Endodermal cell (in vitro differentiated cells): ENCODE measurements around the gene ETV6. TPM values are rescaled to one million over a fixed set of nuclear protein-coding genes. Genes with fewer than 3 reads are reported as not detected.

Experiments
- DNase-seq: peaks from one replicate; pipeline ENCODE4 v3.0.0-alpha.2; 2017
- H3K27ac ChIP-seq: 2 replicates; pipeline ENCODE4 v1.5.1; 2013; ENCODE audit warnings: mild to moderate bottlenecking, low read depth, low read length, moderate library complexity
- H3K27me3 ChIP-seq: 2 replicates; pipeline ENCODE4 v1.6.1; 2013; ENCODE audit warnings: mild to moderate bottlenecking, low read length, moderate library complexity; ENCODE audit not compliant: insufficient read depth, control insufficient read depth, poor library complexity, severe bottlenecking
- H3K36me3 ChIP-seq: 2 replicates; pipeline ENCODE4 v1.7.0; 2013; ENCODE audit warnings: mild to moderate bottlenecking, low read length, moderate library complexity; ENCODE audit not compliant: control insufficient read depth, insufficient read depth
- H3K4me1 ChIP-seq: one replicate; pipeline ENCODE4 v1.7.0; 2013; ENCODE audit warnings: low read length; ENCODE audit not compliant: control insufficient read depth, insufficient read depth
- H3K4me3 ChIP-seq: 2 replicates; pipeline ENCODE4 v1.5.1; 2013; ENCODE audit warnings: mild to moderate bottlenecking, low read length, moderate library complexity
- H3K9ac ChIP-seq: 2 replicates; pipeline ENCODE4 v1.6.1; 2013; ENCODE audit warnings: mild to moderate bottlenecking, low read length, moderate library complexity; ENCODE audit not compliant: poor library complexity, severe bottlenecking; ENCODE audit errors: extremely low read depth
- H3K9me3 ChIP-seq: 2 replicates; pipeline ENCODE4 v1.6.1; 2013; ENCODE audit warnings: mild to moderate bottlenecking, low read length, moderate library complexity; ENCODE audit not compliant: control insufficient read depth
- H3K27ac Mint-ChIP-seq: 2 replicates; pipeline ENCODE4 v1.8.0; 2020; ENCODE audit warnings: mixed read lengths
- H3K27me3 Mint-ChIP-seq: 2 replicates; pipeline ENCODE4 v1.8.0; 2021; ENCODE audit warnings: mild to moderate bottlenecking, mixed read lengths; ENCODE audit not compliant: insufficient read depth
- H3K36me3 Mint-ChIP-seq: 2 replicates; pipeline ENCODE4 v1.8.0; 2020; ENCODE audit warnings: low read depth, mixed read lengths
- H3K4me1 Mint-ChIP-seq: 2 replicates; pipeline ENCODE4 v1.8.0; 2020; ENCODE audit warnings: mixed read lengths
- H3K4me3 Mint-ChIP-seq: 2 replicates; pipeline ENCODE4 v1.8.0; 2020; ENCODE audit warnings: mild to moderate bottlenecking, moderate library complexity, mixed read lengths
- H3K9me3 Mint-ChIP-seq: 2 replicates; pipeline ENCODE4 v1.8.0; 2020; ENCODE audit warnings: mild to moderate bottlenecking, mixed read lengths
- WGBS, 2 experiments: methylation state at CpG; one replicate each; pipeline versions ENCODE4 v1.1.5 to v1.1.7; 2013; ENCODE audit warnings: missing lambda C conversion rate in 2 of 2, mixed read lengths in 1 of 2; ENCODE audit not compliant: insufficient coverage in 1 of 2, insufficient read length in 1 of 2; 5-methylcytosine and 5-hydroxymethylcytosine counted together
- total RNA-seq, 2 donors: library from RNA; stranded (reverse); fragmentation: NEBNext Ultra II Directional in 1 of 2; extraction: Animal tissue kit (Norgen Biotek cat#: 25700) in 1 of 2; gene quantifications; 2 replicates in 1 of 2; 3 replicates in 1 of 2; pipeline ENCODE4 v1.2.1, GENCODE V29; 2021
- TF ChIP-seq, protein P1 (sequence below): fragments of 200-600 bp; sonication (generic); conservative IDR thresholded peaks from 2 replicates; pipeline ENCODE4 v1.5.0; 2021; ENCODE audit warnings: antibody characterized with exemption, mild to moderate bottlenecking

The ETV6 gene
- total RNA-seq, 2 donors from 2014 or later: 9.3 to 22.1 TPM

DNA sequence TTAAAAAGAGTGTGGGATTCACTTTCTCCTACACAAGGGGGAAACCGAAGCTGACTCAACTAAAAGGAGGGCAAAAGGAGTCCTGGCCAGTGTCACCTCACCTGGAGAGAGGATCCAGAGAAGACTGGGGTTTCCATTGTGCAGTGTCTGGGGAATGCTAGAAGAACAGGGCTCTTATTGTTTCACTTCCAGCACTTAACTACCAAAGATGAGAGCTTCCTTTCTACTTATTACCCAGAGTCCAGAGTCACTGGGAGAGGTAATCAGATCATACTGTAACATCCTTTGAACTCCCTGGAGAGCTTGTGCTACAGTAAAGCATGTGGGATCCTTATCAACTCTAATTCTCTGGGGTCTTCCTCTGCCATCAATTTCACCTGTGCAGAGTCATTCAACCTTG, 272.9 kb downstream of the ETV6 start:
- H3K4me3 ChIP-seq: no peak overlapping the region
- peaks cover 28% of the 10 kb centered on the region for H3K27me3 Mint-ChIP-seq
- peak overlapping the region; percentile 46 for H3K27ac Mint-ChIP-seq
- no peak for DNase-seq
- peaks cover 11% of the 10 kb centered on the region for H3K4me1 ChIP-seq
- H3K4me1 Mint-ChIP-seq: peaks cover 34% of the 10 kb centered on the region
- 80% methylated on average over 1 of the region's 1 CpG; no CpG with 5 or more reads in 1 of the 2 experiments for WGBS, 2 experiments
- TF ChIP-seq, protein P1, sequence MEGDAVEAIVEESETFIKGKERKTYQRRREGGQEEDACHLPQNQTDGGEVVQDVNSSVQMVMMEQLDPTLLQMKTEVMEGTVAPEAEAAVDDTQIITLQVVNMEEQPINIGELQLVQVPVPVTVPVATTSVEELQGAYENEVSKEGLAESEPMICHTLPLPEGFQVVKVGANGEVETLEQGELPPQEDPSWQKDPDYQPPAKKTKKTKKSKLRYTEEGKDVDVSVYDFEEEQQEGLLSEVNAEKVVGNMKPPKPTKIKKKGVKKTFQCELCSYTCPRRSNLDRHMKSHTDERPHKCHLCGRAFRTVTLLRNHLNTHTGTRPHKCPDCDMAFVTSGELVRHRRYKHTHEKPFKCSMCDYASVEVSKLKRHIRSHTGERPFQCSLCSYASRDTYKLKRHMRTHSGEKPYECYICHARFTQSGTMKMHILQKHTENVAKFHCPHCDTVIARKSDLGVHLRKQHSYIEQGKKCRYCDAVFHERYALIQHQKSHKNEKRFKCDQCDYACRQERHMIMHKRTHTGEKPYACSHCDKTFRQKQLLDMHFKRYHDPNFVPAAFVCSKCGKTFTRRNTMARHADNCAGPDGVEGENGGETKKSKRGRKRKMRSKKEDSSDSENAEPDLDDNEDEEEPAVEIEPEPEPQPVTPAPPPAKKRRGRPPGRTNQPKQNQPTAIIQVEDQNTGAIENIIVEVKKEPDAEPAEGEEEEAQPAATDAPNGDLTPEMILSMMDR: no peak
- H3K9me3 ChIP-seq: peaks cover 7% of the 10 kb centered on the region
- H3K36me3 Mint-ChIP-seq: peaks cover 7% of the 10 kb centered on the region
- peaks cover 2% of the 10 kb centered on the region for H3K9me3 Mint-ChIP-seq
- H3K27me3 ChIP-seq: no peaks in the 10 kb centered on the region
- no peak overlapping the region for H3K27ac ChIP-seq
- H3K36me3 ChIP-seq: peaks cover 4% of the 10 kb centered on the region
- no peak overlapping the region for H3K4me3 Mint-ChIP-seq
- H3K9ac ChIP-seq: no peak overlapping the region

DNA sequence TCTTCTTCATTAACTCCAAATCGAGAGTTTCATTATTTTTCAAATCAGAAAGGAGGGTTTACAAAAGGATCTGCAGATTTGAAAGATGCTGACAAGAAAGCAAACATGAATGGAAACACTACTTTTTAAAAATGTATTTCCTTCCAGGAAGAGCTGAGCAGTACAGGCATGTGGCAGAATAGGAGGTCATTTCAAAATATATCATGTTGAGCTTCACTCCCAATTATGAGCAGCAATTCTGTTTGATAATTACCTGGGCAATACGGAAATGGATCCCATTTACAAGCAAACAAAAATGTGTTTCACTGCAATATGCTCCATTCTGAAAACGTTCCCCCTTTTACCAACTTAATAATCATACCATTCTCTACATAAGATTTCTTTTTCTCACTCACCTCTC, 273.6 kb downstream of the ETV6 start:
- H3K27ac ChIP-seq: no peak overlapping the region
- H3K9me3 Mint-ChIP-seq: peaks cover 2% of the 10 kb centered on the region
- peaks cover 28% of the 10 kb centered on the region for H3K27me3 Mint-ChIP-seq
- TF ChIP-seq, protein P1: no peak
- H3K36me3 Mint-ChIP-seq: peaks cover 7% of the 10 kb centered on the region
- 87 to 96% methylated on average over 2 to 3 of the region's 3 CpGs for WGBS, 2 experiments
- H3K36me3 ChIP-seq: peaks cover 4% of the 10 kb centered on the region
- no peak overlapping the region for H3K4me3 Mint-ChIP-seq
- peaks cover 16% of the 10 kb centered on the region for H3K4me1 ChIP-seq
- peaks cover 7% of the 10 kb centered on the region for H3K9me3 ChIP-seq
- no peak overlapping the region for H3K27ac Mint-ChIP-seq
- no peak for DNase-seq
- H3K4me1 Mint-ChIP-seq: peaks cover 34% of the 10 kb centered on the region
- no peaks in the 10 kb centered on the region for H3K27me3 ChIP-seq
- H3K9ac ChIP-seq: no peak overlapping the region
- no peak overlapping the region for H3K4me3 ChIP-seq

DNA sequence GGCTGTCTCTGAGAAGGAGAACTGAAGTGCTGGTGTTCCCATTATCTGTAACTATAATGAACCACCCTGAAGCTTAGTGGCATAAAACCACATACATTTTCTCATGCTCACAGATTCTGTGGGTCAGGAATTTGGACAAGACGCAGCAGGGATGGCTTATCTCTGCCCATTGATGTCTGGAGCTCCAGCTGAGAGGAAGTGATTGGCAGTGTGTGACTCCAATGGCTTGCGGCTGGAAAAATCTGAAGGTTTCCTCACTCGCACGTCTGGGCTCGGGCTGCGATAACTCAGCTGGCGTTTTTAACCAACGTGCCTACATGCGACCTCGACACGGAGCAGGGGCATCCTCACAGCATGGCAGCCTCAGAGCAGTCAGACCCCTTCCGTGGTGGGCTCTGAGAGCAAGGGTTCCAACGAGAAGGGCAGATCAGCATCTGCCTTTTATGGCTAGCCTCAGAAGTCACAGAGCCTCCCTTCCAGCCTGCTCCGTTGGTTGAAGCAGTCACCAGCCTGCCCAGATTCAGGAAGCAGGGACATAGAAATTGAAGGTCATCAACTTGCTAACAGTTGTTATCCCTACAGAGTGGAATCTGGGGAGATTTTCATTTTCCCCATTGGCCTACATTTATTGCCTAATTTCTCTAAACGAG, 277.9 kb downstream of the ETV6 start:
- peaks cover 7% of the 10 kb centered on the region for H3K9me3 ChIP-seq

More for the DNA sequence above, 277.9 kb downstream of the ETV6 start:
- H3K27ac Mint-ChIP-seq: peak overlapping the region; percentile 64
- H3K27ac ChIP-seq: peak overlapping the region; percentile 20
- H3K27me3 Mint-ChIP-seq: peaks cover 10% of the 10 kb centered on the region
- H3K27me3 ChIP-seq: no peaks in the 10 kb centered on the region
- H3K4me1 Mint-ChIP-seq: peaks cover 42% of the 10 kb centered on the region
- H3K4me1 ChIP-seq: peaks cover 19% of the 10 kb centered on the region
- peaks cover 2% of the 10 kb centered on the region for H3K9me3 Mint-ChIP-seq
- H3K4me3 Mint-ChIP-seq: no peak overlapping the region
- peaks cover 4% of the 10 kb centered on the region for H3K36me3 ChIP-seq
- TF ChIP-seq, protein P1: no peak
- peak; percentile 76 for DNase-seq
- no peak overlapping the region for H3K4me3 ChIP-seq
- peaks cover 7% of the 10 kb centered on the region for H3K36me3 Mint-ChIP-seq
- WGBS, 2 experiments: 56 to 74% methylated on average over 14 to 15 of the region's 15 CpGs
- H3K9ac ChIP-seq: no peak overlapping the region
